H9 (cell line): ENCODE data around the gene SFR1. TPM values are rescaled to one million over a fixed set of nuclear protein-coding genes. Genes with fewer than 3 reads are reported as not detected.
A peak's percentile ranks its signal among the peaks of the same experiment; 100 is the strongest.

Experiments used
- DNase-seq: peaks from one replicate; pipeline ENCODE4 v3.0.0-alpha.2; 2017
- H2AFZ ChIP-seq: one replicate; pipeline ENCODE4 v1.6.1; 2013; ENCODE audit warnings: mild to moderate bottlenecking, low read length, control low read depth, moderate library complexity
- H2AK5ac ChIP-seq: 2 replicates; pipeline ENCODE4 v1.6.1; 2013; ENCODE audit warnings: low read length, control low read depth, mixed read lengths; ENCODE audit not compliant: insufficient read length
- H2BK120ac ChIP-seq: one replicate; pipeline ENCODE4 v1.6.1; 2013; ENCODE audit warnings: low read depth, mild to moderate bottlenecking, low read length, control low read depth, inconsistent platforms; ENCODE audit not compliant: poor library complexity, severe bottlenecking
- H2BK12ac ChIP-seq: 2 replicates; pipeline ENCODE4 v1.6.1; 2013; ENCODE audit warnings: low read length, control low read depth, mixed read lengths, low read depth; ENCODE audit not compliant: insufficient read length
- H2BK15ac ChIP-seq: 2 replicates; pipeline ENCODE4 v1.6.1; 2013; ENCODE audit warnings: low read depth, low read length, control low read depth
- H2BK20ac ChIP-seq: one replicate; pipeline ENCODE4 v1.6.1; 2013; ENCODE audit warnings: low read depth, mild to moderate bottlenecking, low read length, control low read depth, inconsistent platforms; ENCODE audit not compliant: poor library complexity, severe bottlenecking
- H2BK5ac ChIP-seq: 2 replicates; pipeline ENCODE4 v1.6.1; 2013; ENCODE audit warnings: low read length, control low read depth, mixed read lengths; ENCODE audit not compliant: insufficient read length
- H3K14ac ChIP-seq: 2 replicates; pipeline ENCODE4 v1.6.1; 2013; ENCODE audit warnings: low read length, control low read depth; ENCODE audit not compliant: insufficient read depth
- H3K18ac ChIP-seq: 2 replicates; pipeline ENCODE4 v1.6.1; 2013; ENCODE audit warnings: low read depth, mild to moderate bottlenecking, mixed read lengths, low read length, control low read depth; ENCODE audit not compliant: insufficient read length
- H3K23ac ChIP-seq: 2 replicates; pipeline ENCODE4 v1.6.1; 2013; ENCODE audit warnings: low read length, control low read depth, mixed read lengths, low read depth; ENCODE audit not compliant: insufficient read length
- H3K23me2 ChIP-seq: 2 replicates; pipeline ENCODE4 v1.6.1; 2013; ENCODE audit warnings: low read depth, mild to moderate bottlenecking, mixed read lengths, low read length, control low read depth; ENCODE audit not compliant: insufficient read length, poor library complexity, severe bottlenecking
- H3K27ac ChIP-seq: 2 replicates; pipeline ENCODE4 v1.5.1; 2013; ENCODE audit warnings: low read length, control low read depth, mixed read lengths, low read depth; ENCODE audit not compliant: insufficient read length
- H3K27me3 ChIP-seq: 2 replicates; pipeline ENCODE4 v1.6.1; 2013; ENCODE audit warnings: low read length, control low read depth, inconsistent platforms; ENCODE audit not compliant: insufficient read depth
- H3K4ac ChIP-seq: 2 replicates; pipeline ENCODE4 v1.6.1; 2013; ENCODE audit warnings: low read depth, mild to moderate bottlenecking, control low read depth, inconsistent platforms, low read length, moderate library complexity
- H3K4me1 ChIP-seq: 2 replicates; pipeline ENCODE4 v1.6.1; 2013; ENCODE audit warnings: low read length, control low read depth, inconsistent platforms; ENCODE audit not compliant: insufficient read depth
- H3K4me2 ChIP-seq: 2 replicates; pipeline ENCODE4 v1.6.1; 2013; ENCODE audit warnings: low read length, control low read depth, mixed read lengths; ENCODE audit not compliant: insufficient read length, insufficient read depth
- H3K56ac ChIP-seq: 2 replicates; pipeline ENCODE4 v1.6.1; 2013; ENCODE audit warnings: low read depth, mild to moderate bottlenecking, mixed read lengths, low read length, control low read depth; ENCODE audit not compliant: insufficient read length
- H3K79me1 ChIP-seq: 2 replicates; pipeline ENCODE4 v1.6.1; 2013; ENCODE audit warnings: low read depth, mild to moderate bottlenecking, moderate library complexity, low read length, control low read depth, inconsistent platforms; ENCODE audit not compliant: insufficient read depth, poor library complexity, severe bottlenecking
- H3K79me2 ChIP-seq: 2 replicates; pipeline ENCODE4 v1.6.1; 2013; ENCODE audit warnings: low read length, control low read depth, inconsistent platforms; ENCODE audit not compliant: insufficient read depth
- H3K9ac ChIP-seq: 2 replicates; pipeline ENCODE4 v1.6.1; 2013; ENCODE audit warnings: low read length, control low read depth, mixed read lengths; ENCODE audit not compliant: insufficient read length; ENCODE audit errors: extremely low read depth
- H3K9me3 ChIP-seq: one replicate; pipeline ENCODE4 v1.6.1; 2013; ENCODE audit warnings: low read depth, low read length, inconsistent platforms; ENCODE audit not compliant: control insufficient read depth
- H3T11ph ChIP-seq: one replicate; pipeline ENCODE4 v1.6.1; 2013; ENCODE audit warnings: mild to moderate bottlenecking, low read length, control low read depth, inconsistent platforms
- H4K20me1 ChIP-seq: one replicate; pipeline ENCODE4 v1.6.1; 2013; ENCODE audit not compliant: control insufficient read depth, insufficient read length, insufficient read depth
- H4K5ac ChIP-seq: 2 replicates; pipeline ENCODE4 v1.6.1; 2013; ENCODE audit warnings: low read depth, mild to moderate bottlenecking, mixed read lengths, low read length, control low read depth; ENCODE audit not compliant: insufficient read length
- H4K8ac ChIP-seq: replicated peaks from 2 replicates; pipeline ENCODE4 v1.6.1; 2013; ENCODE audit warnings: low read length, control low read depth, mixed read lengths, low read depth; ENCODE audit not compliant: insufficient read length
- H4K91ac ChIP-seq: 2 replicates; pipeline ENCODE4 v1.6.1; 2013; ENCODE audit warnings: low read depth, mild to moderate bottlenecking, moderate library complexity, mixed read lengths, low read length, control low read depth; ENCODE audit not compliant: insufficient read length
- H3K27ac Mint-ChIP-seq, 3 experiments: 2 replicates in 2 of 3; 3 replicates in 1 of 3; pipeline ENCODE4 v1.8.0; 2020 to 2021; ENCODE audit warnings: mixed read lengths in 3 of 3, mild to moderate bottlenecking in 1 of 3, moderate library complexity in 1 of 3
- H3K27me3 Mint-ChIP-seq: 2 replicates; pipeline ENCODE4 v1.8.0; 2021; ENCODE audit warnings: low read depth, mild to moderate bottlenecking, moderate library complexity, mixed read lengths
- H3K36me3 Mint-ChIP-seq, 3 experiments: 2 replicates in 2 of 3; 3 replicates in 1 of 3; pipeline ENCODE4 v1.8.0; 2020 to 2021; ENCODE audit warnings: low read depth in 3 of 3, mixed read lengths in 3 of 3; ENCODE audit not compliant: insufficient read depth in 1 of 3
- H3K4me1 Mint-ChIP-seq, 2 experiments: 2 replicates each; pipeline ENCODE4 v1.8.0; 2020; ENCODE audit warnings: mixed read lengths in 2 of 2
- H3K4me3 Mint-ChIP-seq, 2 experiments: 2 replicates in 1 of 2; 3 replicates in 1 of 2; pipeline ENCODE4 v1.8.0; 2020 to 2021; ENCODE audit warnings: mild to moderate bottlenecking in 2 of 2, mixed read lengths in 2 of 2, moderate library complexity in 1 of 2
- H3K9me3 Mint-ChIP-seq, 2 experiments: 2 replicates in 1 of 2; 3 replicates in 1 of 2; pipeline ENCODE4 v1.8.0; 2020; ENCODE audit warnings: mild to moderate bottlenecking in 2 of 2, mixed read lengths in 2 of 2, moderate library complexity in 1 of 2
- CTCF ChIP-seq: fragments of 200-600 bp; sonication (generic); conservative IDR thresholded peaks from 3 replicates; pipeline ENCODE4 v1.8.0; 2021; ENCODE audit warnings: antibody characterized with exemption, mild to moderate bottlenecking
- WGBS: extraction: QIAGEN DNeasy Blood & Tissue Kit; methylation state at CpG from one replicate; pipeline ENCODE4 v1.1.7; 2013; ENCODE audit warnings: missing lambda C conversion rate, low lambda C conversion rate, mixed read lengths; ENCODE audit not compliant: insufficient read length; ENCODE audit errors: extremely low coverage; 5-methylcytosine and 5-hydroxymethylcytosine counted together
- total RNA-seq: library from RNA; stranded (reverse); gene quantifications from 2 replicates; pipeline ENCODE4 v1.2.1, GENCODE V29; 2021

SFR1 gene
- total RNA-seq, 1 experiment from 2014 or later: 6.5 TPM

- no peak overlapping the region for H4K5ac ChIP-seq
- H3K4me3 Mint-ChIP-seq: no peak overlapping the region
- no peaks in the 10 kb centered on the region for H3K23me2 ChIP-seq
- no peak overlapping the region for H3K4me2 ChIP-seq
- no peaks in the 10 kb centered on the region for H3K9me3 ChIP-seq
- no peaks in the 10 kb centered on the region for H3K79me1 ChIP-seq
- H3K18ac ChIP-seq: peak overlapping the region; percentile 3
- H4K91ac ChIP-seq: no peak overlapping the region
- peaks cover 13 to 15% of the 10 kb centered on the region in 2 experiments for H3K4me1 Mint-ChIP-seq
- no peak overlapping the region for H3K9ac ChIP-seq
- no peak overlapping the region for H2AK5ac ChIP-seq
- H3K23ac ChIP-seq: no peak overlapping the region
- WGBS: no CpG with 5 or more reads among the region's 3 CpGs
- H3K27ac ChIP-seq: no peak overlapping the region
- no peak overlapping the region for H3K56ac ChIP-seq
- H3K9me3 Mint-ChIP-seq: no peaks in the 10 kb centered on the region
- H3K27ac Mint-ChIP-seq: no peak overlapping the region
- no peaks in the 10 kb centered on the region for H3K36me3 Mint-ChIP-seq
- H3K14ac ChIP-seq: peak overlapping the region; percentile 0; the same call in 1 of the 2 replicates
- H3K27me3 Mint-ChIP-seq: no peaks in the 10 kb centered on the region
- no peaks in the 10 kb centered on the region for H4K20me1 ChIP-seq
- no peak overlapping the region for H3K4ac ChIP-seq
- DNase-seq: peak; percentile 63
- no peak overlapping the region for H2BK15ac ChIP-seq
- H3T11ph ChIP-seq: no peak overlapping the region
- no peak overlapping the region for H2BK5ac ChIP-seq
- H2BK120ac ChIP-seq: no peak overlapping the region
- no peak overlapping the region for H2BK12ac ChIP-seq
- no peak overlapping the region for H2BK20ac ChIP-seq
- no peak for TF ChIP-seq CTCF
- peaks cover 4% of the 10 kb centered on the region; the same call in 1 of the 2 replicates for H3K4me1 ChIP-seq
- no peaks in the 10 kb centered on the region for H3K27me3 ChIP-seq
- no peak overlapping the region for H4K8ac ChIP-seq
- no peaks in the 10 kb centered on the region for H3K79me2 ChIP-seq
- H2AFZ ChIP-seq: no peak overlapping the region
Observed at GRCh38 chr10:104077247-104077646, 44.7 kb upstream of the SFR1 start.
